Measurements from ENCODE around the gene BHLHE23. TPM values are rescaled to one million over a fixed set of nuclear protein-coding genes. Genes with fewer than 3 reads are reported as not detected.

BHLHE23 gene
- total RNA-seq, 6 experiments from 2014 or later: not detected

DNA sequence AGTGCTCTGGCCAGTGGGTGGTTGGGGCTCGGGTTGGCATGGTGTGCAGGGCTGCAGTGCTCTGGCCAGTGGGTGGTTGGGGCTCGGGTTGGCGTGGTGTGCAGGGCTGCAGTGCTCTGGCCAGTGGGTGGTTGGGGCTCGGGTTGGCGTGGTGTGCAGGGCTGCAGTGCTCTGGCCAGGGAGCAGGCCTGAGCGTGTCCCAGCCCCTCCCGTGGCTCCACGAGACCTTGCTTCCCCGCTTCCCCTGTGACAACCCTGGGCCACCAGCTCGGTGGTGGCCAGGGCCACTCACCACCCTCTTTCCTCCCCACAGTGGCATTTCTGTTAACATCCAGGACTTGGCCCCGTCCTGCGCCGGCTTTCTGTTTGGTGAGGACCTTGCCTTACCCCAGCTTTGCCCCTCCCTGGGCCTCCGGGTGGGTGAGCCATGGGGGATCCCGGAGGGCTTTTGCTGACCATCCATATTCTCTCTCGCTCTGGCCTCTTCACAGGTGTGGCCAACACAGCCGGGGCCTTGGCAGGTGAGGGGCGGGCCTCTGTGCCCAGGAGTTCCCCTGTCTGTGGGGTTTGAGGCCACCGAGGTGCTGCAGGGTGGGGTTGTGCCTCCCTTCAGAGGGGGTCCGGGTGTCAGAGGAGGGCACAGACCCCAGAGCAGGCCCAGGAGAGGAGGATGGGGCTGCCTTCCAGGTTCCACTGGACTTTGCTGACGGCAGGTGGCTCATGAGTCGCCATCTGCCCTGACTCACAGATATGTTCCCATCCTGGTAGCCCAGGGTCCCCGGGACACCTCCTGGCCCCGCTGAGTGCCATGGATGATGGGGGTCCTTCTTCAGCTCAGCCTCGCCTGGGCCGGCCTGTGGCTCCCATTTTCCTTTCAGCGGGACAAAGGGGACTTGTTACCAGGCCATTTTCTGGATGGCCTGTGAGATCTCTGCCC, 40.3 kb downstream of the BHLHE23 start:
- no peak overlapping the region for H3K27ac Mint-ChIP-seq
- TF ChIP-seq, protein P1, sequence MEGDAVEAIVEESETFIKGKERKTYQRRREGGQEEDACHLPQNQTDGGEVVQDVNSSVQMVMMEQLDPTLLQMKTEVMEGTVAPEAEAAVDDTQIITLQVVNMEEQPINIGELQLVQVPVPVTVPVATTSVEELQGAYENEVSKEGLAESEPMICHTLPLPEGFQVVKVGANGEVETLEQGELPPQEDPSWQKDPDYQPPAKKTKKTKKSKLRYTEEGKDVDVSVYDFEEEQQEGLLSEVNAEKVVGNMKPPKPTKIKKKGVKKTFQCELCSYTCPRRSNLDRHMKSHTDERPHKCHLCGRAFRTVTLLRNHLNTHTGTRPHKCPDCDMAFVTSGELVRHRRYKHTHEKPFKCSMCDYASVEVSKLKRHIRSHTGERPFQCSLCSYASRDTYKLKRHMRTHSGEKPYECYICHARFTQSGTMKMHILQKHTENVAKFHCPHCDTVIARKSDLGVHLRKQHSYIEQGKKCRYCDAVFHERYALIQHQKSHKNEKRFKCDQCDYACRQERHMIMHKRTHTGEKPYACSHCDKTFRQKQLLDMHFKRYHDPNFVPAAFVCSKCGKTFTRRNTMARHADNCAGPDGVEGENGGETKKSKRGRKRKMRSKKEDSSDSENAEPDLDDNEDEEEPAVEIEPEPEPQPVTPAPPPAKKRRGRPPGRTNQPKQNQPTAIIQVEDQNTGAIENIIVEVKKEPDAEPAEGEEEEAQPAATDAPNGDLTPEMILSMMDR (IDR thresholded peaks at IDR 0.05): no peak
- no peak overlapping the region for H3K4me3 Mint-ChIP-seq
- H3K4me1 Mint-ChIP-seq (ENCODE audit: low read depth): no peaks in the 10 kb centered on the region
- DNase-seq: no peak
- no peaks in the 10 kb centered on the region for H3K36me3 Mint-ChIP-seq (ENCODE audit: low read depth)
- no peaks in the 10 kb centered on the region for H3K9me3 Mint-ChIP-seq
- peaks cover 23% of the 10 kb centered on the region for H3K27me3 Mint-ChIP-seq (ENCODE audit: insufficient read depth)

DNA sequence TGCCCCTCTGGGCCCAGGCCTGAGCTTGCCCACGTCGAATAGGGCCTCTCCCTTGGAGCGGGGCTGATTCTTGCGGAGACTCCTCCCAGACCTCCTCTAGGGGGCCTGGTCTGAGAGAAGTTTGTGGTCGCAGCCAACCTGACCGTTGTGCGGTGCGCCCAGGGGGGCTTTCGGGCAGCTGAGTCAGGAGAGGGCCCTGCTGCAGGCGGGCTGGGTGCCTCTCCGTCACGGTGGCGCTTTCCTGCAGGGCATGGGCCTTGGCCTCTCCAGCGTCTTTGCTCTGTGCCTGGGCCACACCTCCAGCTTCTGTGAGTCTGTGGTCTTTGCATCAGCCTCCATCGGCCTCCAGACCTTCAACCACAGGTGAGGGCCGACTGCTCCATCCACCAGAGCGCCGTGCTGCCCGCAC, 41.4 kb downstream of the BHLHE23 start:
- H3K4me3 Mint-ChIP-seq: no peak overlapping the region
- no peaks in the 10 kb centered on the region for H3K9me3 Mint-ChIP-seq
- TF ChIP-seq, protein P1 (IDR thresholded peaks at IDR 0.05): peak; percentile 16; the same call in 1 of the 2 replicates
- no peaks in the 10 kb centered on the region for H3K36me3 Mint-ChIP-seq (ENCODE audit: low read depth)
- H3K27me3 Mint-ChIP-seq (ENCODE audit: insufficient read depth): peaks cover 20% of the 10 kb centered on the region
- DNase-seq: no peak
- H3K4me1 Mint-ChIP-seq (ENCODE audit: low read depth): no peaks in the 10 kb centered on the region
- H3K27ac Mint-ChIP-seq: no peak overlapping the region

DNA sequence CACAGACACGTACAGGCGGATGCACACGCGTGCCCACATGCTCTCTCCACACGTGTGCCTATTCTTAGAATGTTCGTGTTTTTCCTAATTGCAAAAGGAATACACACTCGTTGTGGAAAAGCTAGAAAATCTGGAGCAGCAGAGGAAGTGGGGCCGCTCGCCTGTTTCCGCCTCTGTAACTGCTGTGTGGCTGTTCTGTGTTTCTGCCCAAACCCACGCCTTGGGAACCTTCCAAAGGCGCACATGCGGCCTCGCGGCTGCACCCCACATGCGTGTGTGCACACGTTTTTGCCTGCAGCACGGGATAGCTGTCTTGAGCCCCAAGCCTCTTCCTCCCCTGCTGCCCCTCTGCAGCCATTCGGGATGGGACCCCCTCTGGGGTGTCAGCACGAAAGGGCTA, 42.1 kb downstream of the BHLHE23 start:
- Mint-ChIP-seq H3K27ac (no peak overlapping the region), H3K4me1 (ENCODE audit: low read depth) (no peaks in the 10 kb centered on the region), H3K27me3 (ENCODE audit: insufficient read depth) (peaks cover 20% of the 10 kb centered on the region), H3K36me3 (ENCODE audit: low read depth) (no peaks in the 10 kb centered on the region), H3K9me3 (no peaks in the 10 kb centered on the region), H3K4me3 (no peak overlapping the region)
- DNase-seq: no peak
- TF ChIP-seq, protein P1 (IDR thresholded peaks at IDR 0.05): no peak

DNA sequence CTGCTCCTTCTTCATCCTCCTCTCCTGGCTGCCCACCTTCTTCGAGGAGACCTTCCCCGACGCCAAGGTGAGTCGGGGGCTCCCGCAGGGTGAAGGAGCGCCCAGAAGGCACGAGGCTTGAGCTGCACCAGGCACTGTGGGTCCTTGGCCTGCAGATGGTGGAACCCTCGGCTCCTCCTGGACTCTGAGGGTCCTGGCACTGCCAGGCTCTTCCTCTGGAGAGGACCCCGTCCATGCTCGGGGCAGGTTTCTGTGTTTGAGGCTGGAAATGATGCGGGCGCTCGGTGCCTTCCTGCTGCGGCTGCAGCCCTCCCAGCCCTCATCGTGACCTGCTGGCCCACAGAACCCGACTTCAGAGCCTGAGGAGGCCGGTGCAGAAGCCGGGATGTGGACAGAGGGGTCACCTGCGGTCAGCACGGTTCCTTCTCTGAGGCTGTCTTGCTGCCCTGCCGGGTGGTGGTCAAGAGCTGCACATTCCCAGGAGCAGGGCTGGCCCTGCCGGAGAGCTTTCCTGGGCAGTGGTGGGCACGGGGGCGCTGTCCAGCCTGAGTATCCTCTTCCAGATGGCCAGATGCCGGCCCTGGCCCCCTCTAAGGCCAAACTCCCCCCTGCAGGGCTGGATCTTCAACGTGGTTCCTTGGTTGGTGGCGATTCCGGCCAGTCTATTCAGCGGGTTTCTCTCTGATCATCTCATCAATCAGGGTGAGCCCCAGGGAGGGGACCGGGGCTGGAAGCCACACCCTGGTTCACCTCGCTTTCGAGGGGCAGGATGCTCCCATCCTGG, 43.0 kb downstream of the BHLHE23 start:
- H3K4me3 Mint-ChIP-seq: no peak overlapping the region
- no peaks in the 10 kb centered on the region for H3K4me1 Mint-ChIP-seq (ENCODE audit: low read depth)
- DNase-seq: no peak
- H3K36me3 Mint-ChIP-seq (ENCODE audit: low read depth): no peaks in the 10 kb centered on the region
- H3K9me3 Mint-ChIP-seq: no peaks in the 10 kb centered on the region
- H3K27ac Mint-ChIP-seq: no peak overlapping the region
- H3K27me3 Mint-ChIP-seq (ENCODE audit: insufficient read depth): peaks cover 20% of the 10 kb centered on the region
- TF ChIP-seq, protein P1 (IDR thresholded peaks at IDR 0.05): no peak

DNA sequence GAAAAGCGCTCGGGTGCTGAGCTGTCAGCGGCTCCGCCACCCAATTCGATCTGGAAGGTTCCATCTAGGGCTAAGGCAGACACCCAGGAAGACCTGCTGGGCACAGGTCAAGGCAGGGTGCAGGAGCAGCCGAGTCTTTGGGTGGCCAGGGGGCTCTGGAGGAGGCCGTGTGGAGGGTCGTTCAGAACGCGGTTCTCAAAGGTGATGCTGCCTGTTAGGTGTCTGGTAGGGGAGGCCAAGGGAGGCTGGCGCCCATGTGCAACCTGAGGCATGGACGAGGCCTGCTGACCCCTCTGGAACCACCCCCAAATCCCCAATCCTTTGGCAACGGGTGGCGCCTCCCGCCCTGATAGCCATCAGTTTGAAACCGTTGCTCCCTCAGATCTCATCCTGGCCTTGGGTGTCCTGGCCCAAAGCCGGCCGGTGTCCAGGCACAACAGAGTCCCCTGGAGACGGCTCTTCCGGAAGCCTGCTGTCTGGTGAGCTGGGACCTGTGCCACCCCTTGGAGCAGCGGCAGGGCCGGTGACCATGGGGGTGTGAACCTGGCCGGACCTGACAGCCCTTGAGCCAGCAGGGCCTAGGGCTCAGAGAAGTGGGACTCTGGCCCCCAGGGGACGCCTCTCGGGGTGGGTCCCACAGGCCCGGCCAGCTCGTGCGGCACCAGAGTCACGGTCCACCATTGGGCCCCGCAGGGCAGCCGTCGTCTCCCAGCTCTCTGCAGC, 43.7 kb downstream of the BHLHE23 start:
- H3K4me3 Mint-ChIP-seq: no peak overlapping the region
- H3K27ac Mint-ChIP-seq: no peak overlapping the region
- peaks cover 15% of the 10 kb centered on the region for H3K27me3 Mint-ChIP-seq (ENCODE audit: insufficient read depth)
- no peaks in the 10 kb centered on the region for H3K9me3 Mint-ChIP-seq
- no peaks in the 10 kb centered on the region for H3K4me1 Mint-ChIP-seq (ENCODE audit: low read depth)
- no peaks in the 10 kb centered on the region for H3K36me3 Mint-ChIP-seq (ENCODE audit: low read depth)
- TF ChIP-seq, protein P1 (IDR thresholded peaks at IDR 0.05): no peak
- no peak for DNase-seq

Measured in HFFc6 (cell line).